HG02588 (cell line): ENCODE data around the gene TRIM13.

ENCODE experiments used
- ATAC-seq: cut with Tn5 transposase; IDR thresholded peaks from one replicate; pipeline ENCODE4 v1.9.1; 2021; ENCODE audit warnings: mild to moderate bottlenecking, moderate library complexity; ENCODE audit not compliant: unreplicated experiment

Gene TRIM13

DNA sequence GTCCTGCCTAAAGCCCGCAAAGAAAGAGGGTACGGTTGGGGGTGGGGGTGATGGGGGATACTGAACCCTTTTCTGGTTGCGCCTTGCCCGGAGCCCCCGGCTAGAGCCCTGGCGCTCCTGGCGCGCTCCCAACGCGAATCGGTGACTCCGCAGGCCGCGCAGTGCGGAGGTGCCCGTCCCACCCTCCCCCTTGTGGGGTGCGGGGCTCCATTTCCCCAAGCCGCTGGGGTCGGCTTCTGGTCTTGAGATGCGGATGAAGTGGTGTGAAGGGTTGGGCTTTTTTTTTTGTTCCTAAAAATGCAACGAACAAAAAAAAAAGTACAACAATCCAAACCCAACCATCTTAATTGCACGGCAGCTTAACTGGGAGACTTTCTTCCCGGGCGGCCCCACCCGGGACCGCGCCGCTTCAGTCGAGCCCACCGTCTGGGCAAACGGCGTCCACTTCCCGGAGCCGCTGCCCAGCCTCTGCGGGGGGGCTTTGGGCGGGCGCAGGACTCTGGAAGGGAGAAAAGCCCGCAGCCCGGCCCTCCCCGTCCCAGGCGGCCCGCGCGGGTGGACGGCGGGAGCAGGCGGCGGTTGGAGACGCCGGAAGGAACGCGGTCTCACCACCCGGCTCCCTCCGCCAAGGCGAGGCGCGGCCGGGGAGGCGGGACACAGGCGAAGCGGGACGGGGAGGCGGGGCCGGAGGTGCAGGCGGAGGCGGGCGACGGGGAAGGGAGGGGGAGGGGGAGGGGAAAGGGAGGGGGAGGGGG is 504 bp upstream of the TRIM13 start:
- ATAC-seq: peak; percentile 60

DNA sequence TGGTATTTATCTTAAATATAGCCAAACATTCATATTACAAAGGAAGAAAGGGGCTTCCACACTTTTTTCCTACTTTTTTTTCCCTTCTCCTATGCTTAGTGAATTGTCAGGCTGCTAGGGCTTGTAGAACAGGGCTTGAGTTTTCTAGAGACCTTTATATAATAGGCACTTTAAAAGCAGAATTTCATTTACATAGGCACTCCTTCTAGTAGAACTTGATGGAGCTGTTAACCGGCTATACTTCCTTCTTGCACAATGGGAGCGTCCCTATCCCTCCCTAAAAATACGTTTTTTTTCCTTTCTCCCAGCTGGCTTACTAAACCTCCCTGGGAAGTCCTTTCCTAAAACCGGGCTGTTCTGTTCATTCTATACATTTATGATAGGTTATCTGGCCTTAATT is 1.1 kb downstream of the TRIM13 start:
- no peak for ATAC-seq

DNA sequence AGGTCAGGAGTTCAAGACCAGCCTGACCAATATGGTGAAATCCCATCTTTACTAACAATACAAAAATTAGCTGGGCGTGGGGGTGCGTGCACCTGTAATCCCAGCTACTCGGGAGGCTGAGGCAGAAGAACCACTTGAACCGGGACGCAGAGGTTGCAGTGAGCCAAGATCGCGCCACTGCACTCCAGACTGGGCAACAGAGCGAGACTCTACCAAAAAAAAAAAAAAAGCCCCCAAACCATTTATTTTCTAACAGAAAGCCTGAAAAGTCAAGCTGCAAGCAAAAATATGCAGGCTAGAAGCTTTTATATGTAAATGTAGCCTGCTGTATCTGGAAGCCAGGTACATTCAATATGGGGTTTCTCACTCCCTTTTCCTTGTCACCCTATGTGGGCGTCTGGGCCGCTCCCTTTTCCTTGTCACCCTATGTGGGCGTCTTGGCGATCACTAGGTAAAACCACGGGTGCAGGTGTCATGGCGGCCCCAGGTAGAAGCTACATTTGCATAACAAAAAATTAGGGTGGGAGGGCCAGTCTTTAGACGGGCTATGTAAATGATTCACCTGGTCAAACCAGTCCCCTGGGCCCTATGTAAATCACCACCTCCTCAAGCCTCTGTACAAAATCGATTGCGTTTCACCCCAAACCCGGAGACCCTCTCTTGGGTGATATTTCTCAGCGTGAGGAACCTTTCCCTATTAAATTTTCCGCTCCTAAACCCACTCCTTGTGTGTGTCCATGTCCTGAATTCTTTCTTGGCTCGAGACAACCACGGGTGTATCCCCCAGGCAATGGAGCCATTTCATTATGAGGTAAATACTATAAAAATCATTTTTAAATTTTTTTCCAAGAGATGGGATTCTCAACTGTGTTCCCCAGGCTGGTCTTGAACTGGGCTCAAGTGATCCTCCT is 2.1 kb downstream of the TRIM13 start:
- ATAC-seq: no peak

DNA sequence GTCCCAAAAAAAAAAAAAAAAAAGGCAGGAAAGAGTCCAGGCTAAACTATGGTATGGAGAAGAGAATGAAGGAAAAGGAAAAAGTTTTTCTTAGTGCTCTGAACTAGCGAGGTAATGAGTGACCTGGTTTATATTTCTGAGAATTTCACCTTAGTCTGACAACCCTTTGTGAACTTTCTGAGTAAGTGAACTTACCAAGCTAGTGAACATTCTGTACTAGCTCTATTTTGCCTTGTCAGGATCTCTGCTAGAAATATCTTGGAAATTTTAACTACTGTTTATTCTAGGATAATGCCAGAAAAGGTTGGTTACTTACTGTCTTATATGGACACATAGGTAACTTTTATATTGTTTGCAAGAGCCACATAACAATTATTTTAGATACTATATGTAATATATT is 4.4 kb downstream of the TRIM13 start:
- ATAC-seq: no peak

DNA sequence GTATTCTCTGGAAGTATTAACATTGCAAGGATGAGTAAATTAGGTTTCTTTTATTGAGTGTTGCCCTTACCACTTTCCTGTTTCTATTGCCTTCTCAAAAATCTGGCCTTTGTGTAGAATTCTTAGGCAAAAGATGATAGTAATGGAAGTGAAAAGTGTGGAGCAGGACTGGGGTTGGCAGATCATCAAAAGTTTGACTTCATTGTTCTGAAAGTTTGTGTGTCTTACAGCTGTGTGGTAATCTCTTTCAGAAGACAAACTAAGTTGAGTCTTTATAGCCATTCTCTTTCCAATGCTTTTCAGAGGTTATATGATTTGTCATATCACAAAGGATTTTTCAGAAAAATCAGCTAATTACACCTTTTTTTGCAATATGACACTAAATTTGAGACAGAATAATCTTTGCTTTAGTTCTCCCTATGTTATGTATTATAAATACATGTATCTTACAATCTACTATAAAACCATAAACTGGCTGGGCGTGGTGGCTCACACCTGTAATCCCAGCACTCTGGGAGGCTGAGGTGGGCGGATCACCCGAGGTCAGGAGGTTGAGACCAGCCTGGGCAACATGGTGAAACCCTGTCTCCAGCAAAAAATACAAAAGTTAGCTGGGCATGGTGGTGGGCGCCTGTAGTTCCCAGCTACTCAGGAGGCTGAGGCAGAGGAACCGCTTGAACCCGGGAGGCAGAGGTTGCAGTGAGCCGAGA is 9.7 kb downstream of the TRIM13 start:
- no peak for ATAC-seq

DNA sequence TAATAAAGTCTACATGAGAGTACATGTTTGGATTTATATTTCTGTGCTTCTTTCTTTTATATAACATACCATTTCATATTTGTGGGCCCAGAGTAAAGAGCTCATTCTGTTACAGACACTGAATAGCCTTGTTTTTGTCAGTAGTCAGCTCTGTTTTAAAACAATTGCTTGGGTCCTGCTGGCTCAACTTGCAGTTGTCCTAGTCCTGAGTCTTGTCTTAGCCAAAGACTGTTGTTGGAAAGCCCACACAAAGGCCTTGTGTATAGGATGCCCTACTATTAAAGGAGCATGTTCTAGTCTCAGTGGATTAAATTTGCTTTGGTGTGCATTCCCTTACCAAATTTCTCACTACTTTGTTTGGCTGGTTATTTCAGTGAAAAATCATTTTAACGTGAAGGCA is 14.6 kb downstream of the TRIM13 start:
- no peak for ATAC-seq

DNA sequence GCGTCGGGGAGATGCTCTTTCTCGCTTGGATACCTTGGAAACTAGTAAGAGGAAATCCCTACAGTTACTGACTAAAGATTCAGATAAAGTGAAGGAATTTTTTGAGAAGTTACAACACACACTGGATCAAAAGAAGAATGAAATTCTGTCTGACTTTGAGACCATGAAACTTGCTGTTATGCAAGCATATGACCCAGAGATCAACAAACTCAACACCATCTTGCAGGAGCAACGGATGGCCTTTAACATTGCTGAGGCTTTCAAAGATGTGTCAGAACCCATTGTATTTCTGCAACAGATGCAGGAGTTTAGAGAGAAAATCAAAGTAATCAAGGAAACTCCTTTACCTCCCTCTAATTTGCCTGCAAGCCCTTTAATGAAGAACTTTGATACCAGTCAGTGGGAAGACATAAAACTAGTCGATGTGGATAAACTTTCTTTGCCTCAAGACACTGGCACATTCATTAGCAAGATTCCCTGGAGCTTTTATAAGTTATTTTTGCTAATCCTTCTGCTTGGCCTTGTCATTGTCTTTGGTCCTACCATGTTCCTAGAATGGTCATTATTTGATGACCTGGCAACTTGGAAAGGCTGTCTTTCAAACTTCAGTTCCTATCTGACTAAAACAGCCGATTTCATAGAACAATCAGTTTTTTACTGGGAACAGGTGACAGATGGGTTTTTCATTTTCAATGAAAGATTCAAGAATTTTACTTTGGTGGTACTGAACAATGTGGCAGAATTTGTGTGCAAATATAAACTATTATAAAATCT is 15.7 kb downstream of the TRIM13 start:
- ATAC-seq: no peak

DNA sequence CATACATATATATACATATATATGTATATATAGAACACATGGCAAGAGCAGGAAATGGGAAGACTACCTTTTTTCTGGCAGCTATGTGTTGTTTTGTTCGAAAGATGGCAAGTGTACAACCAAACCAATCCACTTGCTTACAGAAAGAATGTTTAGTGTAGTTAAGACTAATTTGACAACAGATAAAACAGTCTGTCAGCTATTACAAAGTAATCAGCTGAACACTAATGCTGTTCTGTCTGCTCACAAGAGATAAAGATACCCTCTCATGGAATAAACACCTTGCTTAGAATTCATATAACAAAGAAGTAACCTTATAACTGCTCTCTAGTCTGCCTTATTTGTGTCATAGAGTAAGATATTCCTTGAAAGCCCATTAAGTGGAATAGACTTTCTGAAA is 17.5 kb downstream of the TRIM13 start:
- no peak for ATAC-seq

DNA sequence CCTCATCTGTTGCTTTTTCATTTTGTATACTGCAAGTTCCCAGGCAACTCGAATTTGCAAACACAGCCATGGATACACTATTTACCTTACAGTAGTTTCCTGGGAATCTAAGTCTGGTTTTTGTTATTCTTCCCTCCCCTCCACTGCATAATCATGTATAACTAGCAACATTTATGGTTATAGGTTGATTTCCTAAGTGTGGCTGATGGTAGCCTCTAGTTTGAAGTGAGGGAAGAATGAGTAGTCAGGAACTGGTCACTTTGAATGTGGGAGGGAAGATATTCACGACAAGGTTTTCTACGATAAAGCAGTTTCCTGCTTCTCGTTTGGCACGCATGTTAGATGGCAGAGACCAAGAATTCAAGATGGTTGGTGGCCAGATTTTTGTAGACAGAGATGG is 18.4 kb downstream of the TRIM13 start, which contains the start of gene KCNRG:
TSS of gene KCNRG (plus strand) at position 187 of the 400 bp plus-strand sequence. CDS start at position 237, 50 bp downstream.
- no peak for ATAC-seq

DNA sequence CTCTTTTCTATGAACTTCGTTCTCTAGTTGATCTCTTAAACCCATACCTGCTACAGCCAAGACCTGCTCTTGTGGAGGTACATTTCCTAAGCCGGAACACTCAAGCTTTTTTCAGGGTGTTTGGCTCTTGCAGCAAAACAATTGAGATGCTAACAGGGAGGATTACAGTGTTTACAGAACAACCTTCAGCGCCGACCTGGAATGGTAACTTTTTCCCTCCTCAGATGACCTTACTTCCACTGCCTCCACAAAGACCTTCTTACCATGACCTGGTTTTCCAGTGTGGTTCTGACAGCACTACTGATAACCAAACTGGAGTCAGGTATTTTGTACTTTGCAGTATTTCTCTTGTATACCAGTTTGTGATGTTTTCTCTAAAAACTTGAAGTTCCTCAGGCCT is 18.9 kb downstream of the TRIM13 start:
- no peak for ATAC-seq

DNA sequence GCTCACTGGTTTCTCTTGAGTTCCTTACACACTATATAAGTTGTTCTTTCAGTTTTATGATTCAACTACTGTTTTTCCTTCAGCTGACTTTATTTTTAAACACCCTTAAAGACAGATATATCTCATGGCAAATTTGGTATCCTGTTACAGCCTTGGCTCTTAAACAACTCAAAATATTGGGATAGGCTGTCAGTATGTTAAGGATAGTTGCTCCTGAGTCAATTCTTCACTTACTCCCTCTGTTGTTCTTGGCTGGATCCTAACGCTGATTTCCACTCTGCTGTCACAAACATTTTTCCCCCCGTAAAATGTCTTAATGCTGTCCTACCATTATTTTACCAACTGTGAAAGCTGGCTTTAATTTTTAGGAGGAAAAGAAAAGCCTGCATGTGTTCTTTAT is 19.6 kb downstream of the TRIM13 start:
- no peak for ATAC-seq

DNA sequence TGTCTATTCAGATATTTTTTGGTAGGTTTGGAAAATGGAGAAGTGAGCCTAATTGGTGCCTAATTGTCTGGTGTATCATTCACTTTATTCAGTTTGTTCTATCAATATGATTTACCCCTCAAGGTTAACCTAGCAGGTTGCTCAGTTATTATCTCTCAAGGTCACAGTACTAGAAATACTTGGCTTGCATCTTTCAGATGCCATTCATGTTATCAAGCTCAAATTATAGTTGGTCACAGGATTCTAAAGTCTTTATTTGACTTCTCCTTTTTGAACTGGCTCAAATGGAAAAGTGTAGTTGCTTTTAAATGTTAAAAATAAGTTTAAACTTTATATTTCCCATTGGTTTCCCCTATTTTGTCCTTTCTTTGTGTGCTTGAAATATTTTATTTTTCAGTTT is 21.0 kb downstream of the TRIM13 start:
- no peak for ATAC-seq

DNA sequence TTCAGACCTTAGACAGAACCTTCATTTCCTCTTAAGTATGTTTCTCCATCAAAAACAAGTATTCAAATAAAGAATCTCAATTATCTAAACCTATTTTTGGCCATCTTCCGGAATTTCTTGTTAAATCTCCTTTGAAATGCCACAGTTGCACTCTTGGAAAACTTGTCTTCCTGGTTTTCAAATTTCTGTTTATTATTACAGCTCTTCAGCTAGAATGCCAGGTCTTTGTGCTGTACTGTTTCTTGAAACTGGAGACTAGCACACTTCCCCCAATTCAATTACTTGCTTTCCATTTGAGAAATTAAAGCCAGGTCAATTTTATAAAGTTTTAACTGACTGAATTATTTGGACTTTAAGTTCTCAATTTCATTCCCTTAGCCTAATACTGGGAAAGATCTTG is 28.6 kb downstream of the TRIM13 start:
- no peak for ATAC-seq

DNA sequence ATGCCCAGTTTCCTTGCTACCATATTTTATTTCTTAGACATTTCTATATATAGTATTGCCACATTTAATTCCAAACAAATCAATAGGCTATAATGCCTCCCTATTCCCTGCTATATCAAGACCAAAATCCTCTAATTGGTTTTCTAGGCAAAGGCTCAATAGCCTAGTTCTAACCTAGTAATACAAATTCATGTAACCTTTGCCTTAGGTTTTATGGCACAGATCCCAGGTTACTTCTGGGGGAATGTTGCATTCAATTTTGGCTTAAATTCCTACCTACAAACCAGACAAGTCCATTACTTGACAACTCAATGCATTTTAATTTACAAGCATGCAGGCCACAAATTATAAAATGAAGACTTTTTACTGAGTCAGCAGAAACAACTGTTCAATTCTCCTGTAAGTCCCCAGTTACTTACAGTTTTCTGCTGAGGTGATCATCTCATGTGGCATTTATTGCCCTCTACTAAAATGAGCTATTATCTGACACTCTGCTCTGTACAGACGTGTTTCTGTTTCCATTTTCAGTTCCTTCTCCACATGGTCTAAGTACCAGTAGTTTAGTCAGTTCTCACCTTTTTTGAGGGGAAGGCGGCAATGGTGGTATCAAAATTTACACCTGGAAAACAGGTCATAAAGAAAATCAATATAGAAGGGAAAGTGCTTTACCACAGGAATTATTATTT is 30.1 kb downstream of the TRIM13 start:
- peak; percentile 99 for ATAC-seq

DNA sequence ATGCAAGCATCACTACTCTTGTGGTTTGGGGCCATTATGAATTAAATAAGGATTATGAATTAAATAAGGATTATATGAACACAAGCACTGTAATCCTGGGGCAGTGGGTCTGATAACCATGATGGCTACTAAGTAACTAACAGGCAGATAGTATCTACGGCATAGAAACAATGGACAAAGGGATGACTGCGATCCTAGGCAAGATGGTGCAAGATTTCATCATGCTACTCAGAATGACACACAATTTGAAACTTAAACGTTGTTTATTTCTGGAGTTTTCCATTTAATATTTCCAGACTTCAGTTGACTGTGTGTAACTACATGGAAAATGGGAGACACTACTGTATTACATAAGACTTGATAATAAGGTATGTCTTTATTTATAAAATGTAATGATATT is 33.5 kb downstream of the TRIM13 start:
- ATAC-seq: no peak

DNA sequence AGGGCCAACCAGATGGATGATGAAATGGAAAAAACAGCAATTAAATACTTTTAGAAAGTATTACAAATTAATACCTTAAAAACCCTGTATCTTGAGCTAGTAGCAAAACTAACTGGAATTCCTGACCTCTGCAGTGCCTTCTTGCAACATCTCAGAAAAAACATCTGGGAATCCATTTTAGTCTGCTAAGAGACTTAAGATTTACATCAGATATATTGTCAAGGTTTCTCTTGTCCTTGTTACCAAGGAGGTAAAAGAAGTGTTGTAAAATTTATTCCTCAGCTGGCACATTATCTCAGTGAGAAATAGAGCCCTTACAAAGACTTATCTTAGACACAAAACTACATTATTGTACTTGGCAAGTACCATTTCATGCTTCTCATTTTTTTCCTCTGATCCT is 36.9 kb downstream of the TRIM13 start:
- no peak for ATAC-seq

DNA sequence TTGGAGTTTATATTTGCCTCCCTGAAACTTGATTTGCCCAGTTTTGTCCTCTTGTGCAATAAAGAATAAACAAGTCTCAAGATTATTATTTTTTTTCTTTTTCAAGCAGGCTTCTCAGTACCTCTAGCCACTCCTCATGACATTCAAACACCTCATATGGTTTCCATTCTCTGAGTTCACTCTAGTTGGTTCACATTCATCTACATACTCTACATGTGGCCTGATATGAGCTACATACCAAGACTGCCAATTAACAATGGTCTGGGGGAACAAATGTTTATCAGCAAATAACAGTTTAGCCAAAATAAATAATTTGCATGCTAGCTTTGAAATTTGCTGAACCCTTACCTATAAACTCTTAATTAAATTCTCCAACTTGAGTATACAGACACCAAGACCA is 40.9 kb downstream of the TRIM13 start:
- ATAC-seq: no peak

DNA sequence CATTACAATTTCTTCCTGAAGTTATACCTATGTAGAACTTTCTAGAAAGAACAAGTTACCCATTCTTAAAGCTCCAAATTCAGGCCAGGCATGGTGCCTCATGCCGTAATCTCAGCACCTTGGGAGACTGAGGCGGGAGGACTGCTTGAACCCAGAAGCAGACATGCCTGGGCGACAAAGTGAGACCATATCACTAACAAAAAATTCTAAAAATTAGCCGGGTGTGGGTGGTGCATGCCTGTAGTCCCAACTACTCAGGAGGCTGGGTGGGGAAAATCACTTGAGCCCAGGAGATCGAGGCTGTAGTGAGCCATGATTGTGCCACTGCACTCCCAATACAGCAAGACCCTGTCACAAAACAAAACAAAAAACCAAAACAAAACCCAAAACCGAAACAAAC is 41.4 kb downstream of the TRIM13 start:
- ATAC-seq: no peak

DNA sequence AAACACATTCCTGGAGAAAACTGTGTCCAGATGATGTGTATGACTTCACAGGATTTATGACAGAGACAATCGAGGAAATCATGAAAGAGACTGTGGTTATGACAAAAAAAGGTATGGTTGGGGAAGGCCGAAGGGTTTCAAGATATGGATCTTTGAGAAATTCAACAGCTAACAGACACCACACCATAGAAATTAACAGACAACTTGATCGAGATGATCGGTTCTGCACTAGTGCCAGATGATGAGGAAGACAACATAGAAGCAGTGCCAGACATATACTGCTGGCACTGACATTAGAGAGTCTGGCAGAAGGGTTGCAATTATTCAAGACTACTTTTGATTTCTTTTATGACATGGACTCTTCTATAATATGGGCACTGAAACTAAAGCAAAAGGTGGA is 55.6 kb downstream of the TRIM13 start:
- no peak for ATAC-seq

DNA sequence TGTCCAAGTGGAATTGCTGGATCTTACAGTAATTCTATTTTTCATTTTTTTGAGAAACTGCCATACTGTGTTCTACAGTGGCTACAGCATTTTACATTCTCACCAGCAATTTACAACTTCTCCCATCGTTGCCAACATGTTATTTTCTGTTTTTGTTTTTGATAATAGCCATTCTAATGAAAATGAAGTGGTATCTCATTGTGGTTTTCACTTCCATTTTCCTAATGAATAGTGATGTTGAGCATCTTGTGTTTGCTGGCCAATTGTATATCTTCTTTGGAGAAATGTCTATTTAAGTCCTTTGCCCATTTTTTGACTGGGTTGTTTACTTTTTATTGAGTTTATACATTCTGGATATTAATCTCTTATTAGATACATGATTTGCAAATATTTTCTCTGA is 57.0 kb downstream of the TRIM13 start:
- ATAC-seq: no peak
